VCaP (cell line): ENCODE measurements around the gene MCAM.

Experiments used
- H3K27ac ChIP-seq: fragments of 450-650 bp; 2 replicates; pipeline ENCODE4 v1.5.1; 2017
- CTCF ChIP-seq: fragments of 450-650 bp; conservative IDR thresholded peaks from 2 replicates; pipeline ENCODE4 v1.5.1; 2017; ENCODE audit warnings: mild to moderate bottlenecking, moderate library complexity

The MCAM gene

GRCh38 chr11:119317592-119318239 lies 786 bp upstream of the MCAM start:
- peak overlapping the region; percentile 78; the same call in 1 of the 2 replicates for H3K27ac ChIP-seq
- TF ChIP-seq CTCF = no peak

GRCh38 chr11:119316016-119316728 lies 758 bp downstream of the MCAM start:
- H3K27ac ChIP-seq = peak overlapping the region; percentile 78
- TF ChIP-seq CTCF = no peak

- peak overlapping the region; percentile 78 for H3K27ac ChIP-seq
- TF ChIP-seq CTCF = no peak
Observed at GRCh38 chr11:119315131-119316015, 1.6 kb downstream of the MCAM start.

GRCh38 chr11:119314726-119315125 lies 2.2 kb downstream of the MCAM start:
- TF ChIP-seq CTCF = no peak
- no peak overlapping the region; the same call in 1 of the 2 replicates for H3K27ac ChIP-seq

GRCh38 chr11:119310682-119311052 lies 6.3 kb downstream of the MCAM start:
- TF ChIP-seq CTCF = no peak
- no peak overlapping the region for H3K27ac ChIP-seq

- H3K27ac ChIP-seq = peak overlapping the region; percentile 77
- no peak for TF ChIP-seq CTCF
Observed at GRCh38 chr11:119309953-119310681, 6.8 kb downstream of the MCAM start.
